Renal pelvis (tissue), 12 donors: Measurements from ENCODE around the gene PPP4R3A. TPM values are rescaled to one million over a fixed set of nuclear protein-coding genes. Genes with fewer than 3 reads are reported as not detected.
"Not testable (repeated sequence)": the region's sequence is repeated elsewhere in the genome, so short reads cannot be mapped to it uniquely, and the experiment has no call there.

ENCODE experiments used
- DNase-seq: peaks from one replicate; pipeline ENCODE4 v3.0.0-alpha.2; 2013
- long read RNA-seq, 16 experiments: transcript quantifications; one replicate each; lab custom pipeline, GENCODE V29; 2026
- polyA plus RNA-seq, 3 donors: library from polyadenylated mRNA; unstranded; fragments of 120-200 nt; gene quantifications; one replicate each; pipeline ENCODE4 v1.2.1, GENCODE V29; 2013; ENCODE audit not compliant: insufficient read length in 3 of 3

Gene PPP4R3A
- 100 to 1,000 TPM; 110 to 133 (median 122) TPM for polyA plus RNA-seq
- long read RNA-seq, donor 1, partial matches to known transcripts, result 7 of 10 reads
- long read RNA-seq, donor 1, other reads (novel, unspliced or antisense), result 0 of 10 reads
- long read RNA-seq, donor 2, full-length matches to known transcripts, result 10 of 10 reads
- long read RNA-seq, donor 2, partial matches to known transcripts, result 0 of 10 reads
- long read RNA-seq, donor 2, other reads (novel, unspliced or antisense), result 0 of 10 reads
- long read RNA-seq, donor 3, partial matches to known transcripts, result 0 of 1 reads
- long read RNA-seq, donor 3, other reads (novel, unspliced or antisense), result 0 of 1 reads
- long read RNA-seq, donor 4, full-length matches to known transcripts, result 4 of 4 reads
- long read RNA-seq, donor 4, partial matches to known transcripts, result 0 of 4 reads
- long read RNA-seq, donor 4, other reads (novel, unspliced or antisense), result 0 of 4 reads
- long read RNA-seq, donor 5, full-length matches to known transcripts, result 3 of 3 reads
- long read RNA-seq, donor 5, partial matches to known transcripts, result 0 of 3 reads
- long read RNA-seq, donor 5, other reads (novel, unspliced or antisense), result 0 of 3 reads
- long read RNA-seq, donor 6, full-length matches to known transcripts, result 9 of 9 reads
- long read RNA-seq, donor 6, partial matches to known transcripts, result 0 of 9 reads
- long read RNA-seq, donor 6, other reads (novel, unspliced or antisense), result 0 of 9 reads
- long read RNA-seq, donor 7, full-length matches to known transcripts, result 13 of 13 reads
- long read RNA-seq, donor 7, partial matches to known transcripts, result 0 of 13 reads
- long read RNA-seq, donor 7, other reads (novel, unspliced or antisense), result 0 of 13 reads
- long read RNA-seq, donor 8, partial matches to known transcripts, result 0 of 1 reads
- long read RNA-seq, donor 8, other reads (novel, unspliced or antisense), result 0 of 1 reads
- long read RNA-seq, donor 9, full-length matches to known transcripts, result 3 of 3 reads
- long read RNA-seq, donor 9, partial matches to known transcripts, result 0 of 3 reads
- long read RNA-seq, donor 9, other reads (novel, unspliced or antisense), result 0 of 3 reads
- long read RNA-seq, donor 10, full-length matches to known transcripts, result 2 of 2 reads
- long read RNA-seq, donor 10, partial matches to known transcripts, result 0 of 2 reads
- long read RNA-seq, donor 10, other reads (novel, unspliced or antisense), result 0 of 2 reads
- long read RNA-seq, donor 11, partial matches to known transcripts, result 0 of 2 reads
- long read RNA-seq, donor 11, other reads (novel, unspliced or antisense), result 0 of 2 reads
- long read RNA-seq, donor 12, full-length matches to known transcripts, result 5 of 13 reads
- long read RNA-seq, donor 12, partial matches to known transcripts, result 8 of 13 reads
- long read RNA-seq, donor 12, other reads (novel, unspliced or antisense), result 0 of 13 reads
- long read RNA-seq, donor 13, partial matches to known transcripts, result 0 of 1 reads
- long read RNA-seq, donor 13, other reads (novel, unspliced or antisense), result 0 of 1 reads
- long read RNA-seq, donor 14, result 0 reads
- long read RNA-seq, donor 15, result 0 reads
- long read RNA-seq, donor 16, partial matches to known transcripts, result 0 of 4 reads
- long read RNA-seq, donor 16, other reads (novel, unspliced or antisense), result 0 of 4 reads

DNA sequence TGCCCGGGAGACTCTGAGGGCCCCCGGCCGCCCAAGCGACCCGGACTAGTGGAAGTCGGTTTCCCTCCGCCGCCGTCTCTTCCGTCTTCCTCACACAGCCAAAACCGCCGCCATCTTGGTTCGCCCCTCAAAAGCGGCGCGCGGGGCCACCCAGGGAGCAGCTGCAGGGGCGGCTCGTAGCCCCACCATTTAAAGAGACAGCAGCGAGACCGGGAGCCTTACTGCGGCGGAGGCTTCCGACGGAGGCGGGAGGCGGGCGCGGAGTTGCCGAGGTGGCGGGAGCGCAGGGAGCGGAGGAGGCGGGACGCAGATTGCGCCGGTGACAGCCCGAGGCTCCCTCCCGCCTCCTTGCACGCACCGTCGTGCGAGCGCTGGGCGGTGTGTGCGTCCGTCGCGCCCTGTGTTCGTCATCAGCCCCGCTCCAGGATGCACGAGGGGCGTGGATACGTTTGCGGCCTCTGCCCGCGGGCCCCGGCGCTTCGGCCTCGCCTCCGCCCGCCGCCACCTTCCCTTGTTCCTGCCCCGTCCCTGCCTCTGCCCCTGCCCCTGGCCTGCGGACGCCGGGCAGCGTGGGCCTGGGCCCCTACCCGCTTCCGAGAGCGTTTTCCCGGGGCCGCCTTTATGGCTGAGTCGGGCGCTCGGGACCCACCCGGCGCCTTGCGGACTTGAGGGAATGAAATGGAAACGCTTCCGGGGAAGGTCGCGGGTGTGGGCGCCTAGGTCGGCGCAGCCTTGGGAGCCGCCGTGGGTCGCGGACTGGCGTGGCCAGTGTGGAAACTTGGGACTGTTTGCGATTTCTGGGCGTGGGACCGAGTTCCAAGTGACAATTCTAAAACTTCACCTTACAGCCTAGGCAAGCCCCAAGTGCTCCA, at the start of gene PPP4R3A:
TSS of gene PPP4R3A (minus strand) at position 140 of the 872 bp plus-strand sequence. CDS start 663 bp downstream, outside the sequence.
- DNase-seq, result peak; percentile 95

GRCh38 chr14:91555531-91555930, 45.4 kb upstream of the PPP4R3A start:
- no peak for DNase-seq

DNA sequence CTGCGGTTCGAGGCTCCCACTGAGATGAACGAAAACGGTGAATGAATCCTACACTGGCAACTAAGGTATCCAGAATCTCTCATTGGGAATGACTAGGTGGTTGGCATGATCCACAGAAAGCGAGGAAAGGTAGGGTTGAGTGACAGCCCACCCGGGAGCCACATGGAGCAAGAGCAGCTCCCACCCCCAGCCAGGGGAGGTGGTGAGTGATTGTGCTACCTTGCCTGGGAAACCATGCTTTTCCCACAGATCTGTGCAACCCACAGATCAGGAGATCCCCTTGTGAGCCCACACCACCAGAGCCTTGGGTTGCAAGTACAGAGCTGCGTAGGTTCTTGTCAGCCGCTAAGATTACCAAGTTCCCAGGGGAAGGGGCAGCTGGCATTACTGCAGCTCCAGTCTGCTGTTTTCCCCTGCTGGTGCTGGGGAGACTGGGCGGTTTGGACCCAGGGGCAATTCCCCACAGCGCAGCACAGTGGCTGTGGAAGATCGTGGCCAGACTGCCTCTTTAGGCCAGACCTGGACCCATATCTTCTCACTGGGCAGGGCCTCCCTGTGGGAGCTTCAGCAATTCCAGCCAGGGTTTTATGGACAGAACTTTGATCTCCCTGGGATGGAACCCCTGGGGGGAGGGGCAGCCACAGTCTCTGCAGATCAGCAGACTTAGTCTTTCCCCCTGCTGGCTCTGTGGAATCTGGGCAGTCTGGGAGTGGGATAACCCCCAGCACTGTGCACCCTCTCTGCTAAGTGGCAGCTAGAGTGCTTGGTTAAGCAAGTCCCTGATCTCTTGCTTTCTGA, 44.6 kb upstream of the PPP4R3A start:
- no peak for DNase-seq

- DNase-seq, result no peak
Measured at GRCh38 chr14:91548108-91548507, 38.0 kb upstream of the PPP4R3A start.

DNA sequence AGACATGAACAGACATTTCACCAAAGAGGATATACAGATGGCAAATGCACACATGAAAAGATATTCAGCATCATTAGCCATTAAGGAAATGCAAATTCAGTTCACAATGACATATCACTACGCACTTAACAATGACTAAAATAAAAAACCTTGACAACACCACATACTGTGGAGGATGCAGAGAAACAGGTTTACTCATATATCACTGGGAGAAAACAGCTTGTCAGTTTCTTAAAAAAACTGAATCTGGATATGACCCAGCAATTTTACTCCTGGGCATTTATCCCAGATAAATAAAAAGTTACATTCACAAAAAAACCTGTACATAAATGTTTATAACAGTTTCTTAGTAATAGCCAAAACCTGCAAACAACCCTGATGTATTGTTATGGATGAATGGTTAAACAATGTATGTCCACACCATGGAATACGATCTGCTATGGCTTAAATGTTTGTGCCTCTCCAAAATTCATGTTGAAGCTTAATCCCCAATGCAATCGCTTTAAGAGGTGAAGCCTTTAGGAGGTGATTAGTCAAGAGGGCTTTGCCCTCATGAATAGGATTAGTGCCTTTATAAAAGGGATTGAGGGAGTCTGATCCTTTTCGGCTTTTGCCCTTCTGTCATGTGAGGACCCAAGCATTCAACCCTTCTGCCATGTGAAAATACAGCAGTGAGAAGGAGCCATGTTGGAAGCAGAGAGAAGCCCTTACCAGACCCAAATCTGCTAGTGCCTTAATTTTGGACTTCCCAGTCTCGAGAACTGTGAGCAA, 36.0 kb upstream of the PPP4R3A start:
- no peak for DNase-seq

DNA sequence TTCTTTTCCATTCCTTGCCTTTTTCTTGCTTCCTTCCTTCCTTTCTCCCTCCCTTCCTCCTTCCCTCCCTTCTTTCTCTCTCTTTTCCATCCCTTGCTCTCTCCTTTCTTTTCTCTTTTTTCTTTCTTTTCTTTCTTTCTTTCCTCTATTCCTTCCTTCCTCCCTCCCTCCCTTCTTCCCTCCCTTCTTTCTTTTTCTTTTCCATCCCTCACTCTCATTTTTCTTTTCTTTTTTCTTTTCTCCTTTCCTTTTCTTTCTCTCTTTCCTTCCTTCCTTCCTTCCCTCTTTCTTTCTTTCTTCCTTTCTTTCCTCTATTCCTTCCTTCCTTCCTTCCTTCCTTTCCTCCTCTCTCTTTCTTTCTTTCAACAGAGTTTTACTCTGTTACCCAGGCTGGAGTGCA, 35.1 kb upstream of the PPP4R3A start:
- DNase-seq, result no peak

- DNase-seq, result no peak
Measured at GRCh38 chr14:91536327-91536726, 26.2 kb upstream of the PPP4R3A start.

- not testable (repeated sequence) for DNase-seq
Measured at GRCh38 chr14:91534059-91534458, 23.9 kb upstream of the PPP4R3A start.

GRCh38 chr14:91533623-91534022, 23.5 kb upstream of the PPP4R3A start:
- no peak for DNase-seq

DNA sequence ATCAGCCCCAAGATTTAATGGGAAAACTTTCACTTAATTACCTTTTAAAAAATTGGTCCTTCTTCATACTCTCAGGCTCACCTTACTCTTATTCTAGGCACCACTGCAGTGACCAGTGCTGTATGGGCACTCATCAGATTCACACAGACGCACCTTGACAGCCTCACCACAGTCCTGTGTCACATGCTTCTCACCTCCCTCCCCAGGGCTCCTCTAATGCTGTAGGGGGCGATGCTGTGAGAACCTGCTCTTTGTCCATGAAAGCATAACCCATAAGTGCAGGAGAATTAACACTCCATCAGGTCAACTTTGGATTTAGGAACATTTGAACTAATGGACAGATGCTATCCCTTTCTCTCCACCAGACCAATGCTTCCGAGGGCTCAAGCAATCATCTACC, 13.9 kb upstream of the PPP4R3A start:
- DNase-seq, result no peak

DNA sequence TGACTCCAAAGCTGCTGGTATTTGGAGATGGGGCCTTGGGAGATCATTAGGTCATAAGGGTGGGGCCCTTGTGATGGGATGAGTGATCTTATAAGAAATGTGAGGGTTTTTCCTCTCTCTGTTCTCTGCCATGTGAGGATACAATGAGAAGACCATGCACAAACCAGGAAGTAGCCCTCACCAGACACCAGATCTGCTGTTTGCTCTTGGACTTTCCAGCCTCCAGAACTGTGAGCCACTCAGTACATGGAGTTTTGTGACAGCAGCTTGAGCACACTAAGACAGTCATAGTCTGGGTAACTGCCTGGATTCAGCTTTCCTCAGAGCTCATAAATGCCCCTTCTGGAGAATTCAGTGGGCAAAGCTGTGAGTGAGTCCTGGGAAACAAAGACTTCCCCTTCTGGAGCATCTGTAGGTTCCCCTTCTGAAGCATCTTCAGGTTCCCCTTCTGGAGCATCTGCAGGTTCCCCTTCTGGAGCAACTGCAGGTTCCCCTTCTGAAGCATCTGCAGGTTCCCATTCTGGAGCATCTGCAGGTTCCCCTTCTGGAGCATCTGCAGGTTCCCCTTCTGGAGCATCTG, 11.0 kb upstream of the PPP4R3A start:
- DNase-seq, result no peak

DNA sequence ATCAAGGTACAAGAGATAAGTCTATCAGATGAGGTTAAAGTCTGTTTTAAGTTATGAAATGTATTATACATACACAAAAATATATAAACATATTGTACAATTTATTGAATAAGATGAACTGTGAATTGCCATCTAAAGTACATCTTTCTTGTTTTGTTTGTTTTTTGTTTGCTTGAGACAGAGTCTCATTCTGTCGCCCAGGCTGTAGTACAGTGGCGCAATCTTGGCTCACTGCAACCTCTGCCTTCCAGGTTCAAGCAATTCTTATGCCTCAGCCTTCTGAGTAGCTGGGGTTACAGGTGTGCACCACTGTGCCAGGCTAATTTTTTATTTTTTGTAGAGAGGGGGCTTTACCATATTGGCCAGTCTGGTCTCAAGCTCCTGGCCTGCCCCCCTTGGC, 10.0 kb upstream of the PPP4R3A start:
- DNase-seq, result no peak

GRCh38 chr14:91519239-91520036, 9.3 kb upstream of the PPP4R3A start:
- no peak for DNase-seq

- no peak for DNase-seq
Measured at GRCh38 chr14:91516663-91517388, 6.7 kb upstream of the PPP4R3A start.

DNA sequence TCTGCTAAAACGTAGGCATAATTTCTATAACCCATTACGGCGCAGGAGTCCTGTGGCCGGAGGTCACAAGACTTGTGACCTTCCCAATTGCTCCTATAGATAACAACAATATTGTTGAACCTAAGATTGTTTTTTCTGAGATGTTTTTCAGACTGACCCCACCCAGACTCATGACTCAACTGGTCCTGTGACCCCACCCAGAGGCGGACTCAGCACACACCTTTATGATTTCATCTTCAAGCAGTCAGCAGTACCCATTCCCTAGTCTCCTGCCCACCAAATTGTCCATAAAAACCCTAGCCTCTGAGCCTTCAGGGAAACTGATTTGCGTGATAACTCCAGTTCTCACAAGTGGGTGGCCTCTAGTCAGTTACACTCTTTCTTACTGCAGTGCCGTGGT, 5.9 kb upstream of the PPP4R3A start:
- no peak for DNase-seq

- peak; percentile 37 for DNase-seq
Measured at GRCh38 chr14:91511043-91511383, 903 bp upstream of the PPP4R3A start.

GRCh38 chr14:91509878-91510170, 286 bp downstream of the PPP4R3A start:
- no peak for DNase-seq
